Esophagus muscularis mucosa (tissue), 4 donors: ENCODE data around the gene MRO. TPM values are rescaled to one million over a fixed set of nuclear protein-coding genes. Genes with fewer than 3 reads are reported as not detected.

ENCODE experiments used
- DNase-seq: peaks from one replicate; pipeline ENCODE4 v3.0.0-alpha.2; 2017; ENCODE audit errors: extremely low spot score
- H3K27ac ChIP-seq, 4 donors: fragments of 200-600 bp; sonication (generic); replicated peaks in 1 of 4; 1 replicate in 3 of 4; 2 replicates in 1 of 4; pipeline ENCODE4 v1.5.1; 2016 to 2019; ENCODE audit warnings: mild to moderate bottlenecking in 1 of 4
- H3K27me3 ChIP-seq, 4 donors: fragments of 200-600 bp; sonication (generic); one replicate each; pipeline versions ENCODE4 v1.5.1 to v1.6.0; 2016 to 2019
- H3K36me3 ChIP-seq, 4 donors: fragments of 200-600 bp; sonication (generic); one replicate each; pipeline ENCODE4 v1.5.1; 2016 to 2019
- H3K4me1 ChIP-seq, 4 donors: fragments of 200-600 bp; sonication (generic); one replicate each; pipeline ENCODE4 v1.5.1; 2016 to 2019
- H3K4me3 ChIP-seq, 4 donors: fragments of 200-600 bp; sonication (generic); 1 replicate in 2 of 4; 2 replicates in 2 of 4; pipeline ENCODE4 v1.5.1; 2016 to 2019; ENCODE audit warnings: mild to moderate bottlenecking in 4 of 4, moderate library complexity in 1 of 4
- H3K9me3 ChIP-seq, 4 donors: fragments of 200-600 bp; sonication (generic); 1 replicate in 3 of 4; 2 replicates in 1 of 4; pipeline ENCODE4 v1.5.1; 2016 to 2019
- EP300 ChIP-seq: sonication (generic); formaldehyde crosslinking; IDR thresholded peaks from one replicate; pipeline ENCODE4 v1.6.1; 2017; ENCODE audit warnings: antibody characterized with exemption
- POLR2A ChIP-seq: fragments of 450-650 bp; IDR thresholded peaks from one replicate; pipeline ENCODE4 v1.6.1; 2017; ENCODE audit warnings: antibody characterized with exemption, moderate library complexity, mild to moderate bottlenecking, low read depth
- POLR2AphosphoS5 ChIP-seq, 2 donors: sonication (generic); formaldehyde crosslinking; IDR thresholded peaks; one replicate each; pipeline ENCODE4 v1.6.1; 2017; ENCODE audit warnings: antibody characterized with exemption in 2 of 2
- WGBS: methylation state at CpG from one replicate; pipeline ENCODE4 v1.1.5; 2018; 5-methylcytosine and 5-hydroxymethylcytosine counted together
- intact Hi-C: fragments of 100-400 bp; cut with DNase I; formaldehyde crosslinking; loops from one replicate; pipeline ENCODE4 v1.15.1; 2023
- total RNA-seq, 4 donors: library from RNA; depleted of rRNA; stranded (reverse); fragments of >200 nt; gene quantifications; one replicate each; pipeline versions ENCODE4 v1.1.0 to v1.2.1, GENCODE V29; 2016
- TF ChIP-seq, protein P1 (sequence below), 3 experiments: fragments of 200-600 bp in 2 of 3; fragments of 450-650 bp in 1 of 3; sonication (generic) in 2 of 3; IDR thresholded peaks; one replicate each; pipeline ENCODE4 v1.5.1; 2017 to 2019; ENCODE audit warnings: antibody characterized with exemption in 3 of 3, mild to moderate bottlenecking in 2 of 3, moderate library complexity in 1 of 3

Gene MRO
- total RNA-seq, 4 donors from 2014 or later, result 0.52 to 1.4 (median 0.83) TPM

GRCh38 chr18:50848061-50848551 is 28.3 kb upstream of the MRO start:
- no peak overlapping the region for H3K27ac ChIP-seq
- TF ChIP-seq, protein P1, sequence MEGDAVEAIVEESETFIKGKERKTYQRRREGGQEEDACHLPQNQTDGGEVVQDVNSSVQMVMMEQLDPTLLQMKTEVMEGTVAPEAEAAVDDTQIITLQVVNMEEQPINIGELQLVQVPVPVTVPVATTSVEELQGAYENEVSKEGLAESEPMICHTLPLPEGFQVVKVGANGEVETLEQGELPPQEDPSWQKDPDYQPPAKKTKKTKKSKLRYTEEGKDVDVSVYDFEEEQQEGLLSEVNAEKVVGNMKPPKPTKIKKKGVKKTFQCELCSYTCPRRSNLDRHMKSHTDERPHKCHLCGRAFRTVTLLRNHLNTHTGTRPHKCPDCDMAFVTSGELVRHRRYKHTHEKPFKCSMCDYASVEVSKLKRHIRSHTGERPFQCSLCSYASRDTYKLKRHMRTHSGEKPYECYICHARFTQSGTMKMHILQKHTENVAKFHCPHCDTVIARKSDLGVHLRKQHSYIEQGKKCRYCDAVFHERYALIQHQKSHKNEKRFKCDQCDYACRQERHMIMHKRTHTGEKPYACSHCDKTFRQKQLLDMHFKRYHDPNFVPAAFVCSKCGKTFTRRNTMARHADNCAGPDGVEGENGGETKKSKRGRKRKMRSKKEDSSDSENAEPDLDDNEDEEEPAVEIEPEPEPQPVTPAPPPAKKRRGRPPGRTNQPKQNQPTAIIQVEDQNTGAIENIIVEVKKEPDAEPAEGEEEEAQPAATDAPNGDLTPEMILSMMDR (IDR thresholded peaks at IDR 0.05), result no peak
- no peak for TF ChIP-seq POLR2AphosphoS5 (IDR thresholded peaks at IDR 0.05)
- TF ChIP-seq POLR2A, result no peak
- no peak for TF ChIP-seq EP300
- H3K4me1 ChIP-seq, result peaks cover 0 to 17% (median 0%) of the 10 kb centered on the region in 4 donors
- no peaks in the 10 kb centered on the region for H3K9me3 ChIP-seq
- no peak overlapping the region for H3K4me3 ChIP-seq
- H3K36me3 ChIP-seq, result no peaks in the 10 kb centered on the region
- H3K27me3 ChIP-seq, result no peaks in the 10 kb centered on the region
- intact Hi-C loops, result no loop called here
- WGBS, result 83% methylated on average over 7 of the region's 7 CpGs
- DNase-seq, result no peak

DNA sequence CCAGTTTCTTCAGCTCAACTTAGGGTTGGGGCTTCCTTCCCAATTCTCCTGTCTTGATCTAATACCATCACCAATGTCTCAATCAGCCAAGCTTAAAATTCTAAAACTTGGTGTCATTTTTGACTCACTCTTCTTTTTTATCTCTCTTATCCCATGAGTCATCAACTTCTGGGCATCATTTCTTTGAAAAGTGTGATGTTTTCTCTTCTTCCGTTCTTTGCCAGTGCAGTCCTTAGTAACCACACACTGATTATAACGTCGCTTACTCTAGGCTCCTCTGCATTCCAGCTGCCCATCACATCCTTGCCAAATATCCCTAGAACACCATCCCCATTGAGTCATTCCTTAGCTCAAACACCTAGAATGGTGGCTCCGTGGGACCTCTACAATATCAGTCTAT is 27.4 kb upstream of the MRO start:
- H3K27ac ChIP-seq, result no peak overlapping the region
- no peaks in the 10 kb centered on the region for H3K27me3 ChIP-seq
- intact Hi-C loops, result no loop called here
- H3K9me3 ChIP-seq, result no peaks in the 10 kb centered on the region
- WGBS, result 87% methylated on average over 4 of the region's 4 CpGs
- no peak overlapping the region for H3K4me3 ChIP-seq
- peaks cover 0 to 17% (median 0%) of the 10 kb centered on the region in 4 donors for H3K4me1 ChIP-seq
- no peaks in the 10 kb centered on the region for H3K36me3 ChIP-seq
- no peak for DNase-seq
- no peak for TF ChIP-seq POLR2A
- no peak for TF ChIP-seq POLR2AphosphoS5 (IDR thresholded peaks at IDR 0.05)
- no peak for TF ChIP-seq EP300
- TF ChIP-seq, protein P1 (IDR thresholded peaks at IDR 0.05), result no peak

DNA sequence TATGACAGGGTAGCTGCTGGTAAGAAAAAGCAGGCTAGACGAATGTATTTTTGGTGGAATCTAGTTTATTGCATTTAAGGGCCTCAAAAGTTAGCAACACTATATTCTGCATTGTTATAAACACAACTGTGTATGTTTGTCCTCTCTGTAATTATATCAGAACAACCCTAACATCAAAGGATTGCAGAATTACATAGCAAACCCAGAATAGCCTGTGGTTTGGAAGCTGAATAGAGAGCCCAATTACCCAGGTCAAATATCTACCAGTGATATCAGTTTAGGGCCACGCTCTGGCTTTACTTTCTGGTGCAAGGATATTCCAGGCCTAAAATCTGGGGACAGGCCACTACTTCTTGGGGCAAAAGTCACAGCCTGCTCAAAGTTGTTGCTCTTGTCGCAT is 25.1 kb upstream of the MRO start:
- H3K4me3 ChIP-seq, result no peak overlapping the region
- 100% methylated on average over 3 of the region's 3 CpGs for WGBS
- DNase-seq, result no peak
- H3K4me1 ChIP-seq, result peaks cover 0 to 17% (median 0%) of the 10 kb centered on the region in 4 donors
- H3K36me3 ChIP-seq, result no peaks in the 10 kb centered on the region
- TF ChIP-seq POLR2AphosphoS5 (IDR thresholded peaks at IDR 0.05), result no peak
- TF ChIP-seq, protein P1 (IDR thresholded peaks at IDR 0.05), result no peak
- no peak for TF ChIP-seq EP300
- TF ChIP-seq POLR2A, result no peak
- H3K27ac ChIP-seq, result no peak overlapping the region
- no peaks in the 10 kb centered on the region for H3K27me3 ChIP-seq
- no peaks in the 10 kb centered on the region for H3K9me3 ChIP-seq
- intact Hi-C loops, result no loop called here

- DNase-seq, result no peak
- no peak for TF ChIP-seq POLR2AphosphoS5 (IDR thresholded peaks at IDR 0.05)
- TF ChIP-seq, protein P1 (IDR thresholded peaks at IDR 0.05), result no peak
- TF ChIP-seq POLR2A, result no peak
- no peak for TF ChIP-seq EP300
- H3K4me1 ChIP-seq, result peaks cover 0 to 17% (median 0%) of the 10 kb centered on the region in 4 donors
- WGBS, result 92% methylated on average over 6 of the region's 6 CpGs
- intact Hi-C loops, result no loop called here
- no peak overlapping the region for H3K4me3 ChIP-seq
- H3K27ac ChIP-seq, result no peak overlapping the region
- no peaks in the 10 kb centered on the region for H3K9me3 ChIP-seq
- H3K36me3 ChIP-seq, result no peaks in the 10 kb centered on the region
- H3K27me3 ChIP-seq, result no peaks in the 10 kb centered on the region
Observed at GRCh38 chr18:50844554-50844953, 24.7 kb upstream of the MRO start.

DNA sequence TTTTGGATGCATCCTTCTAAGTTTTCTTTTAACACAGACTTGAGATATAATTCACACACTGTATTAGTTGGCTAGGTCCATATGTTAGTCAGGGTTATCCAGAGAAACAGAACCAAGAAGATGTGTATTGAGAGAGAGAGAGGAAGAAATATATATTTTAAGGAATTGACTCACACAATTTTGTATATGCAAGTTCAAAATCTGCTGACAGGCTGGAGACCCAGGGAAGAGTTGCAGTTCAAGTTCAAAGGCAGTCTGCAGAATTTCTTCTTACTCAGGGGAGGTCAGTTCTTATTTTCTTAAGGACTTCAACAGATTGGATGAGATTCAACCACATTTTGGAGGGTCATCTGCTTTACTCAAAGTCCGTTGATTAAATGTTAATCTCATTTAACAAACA is 23.0 kb upstream of the MRO start:
- Histone ChIP-seq H3K4me3 (no peak overlapping the region), H3K27me3 (no peaks in the 10 kb centered on the region), H3K4me1 (peaks cover 0 to 6% (median 0%) of the 10 kb centered on the region in 4 donors), H3K9me3 (no peaks in the 10 kb centered on the region), H3K36me3 (no peaks in the 10 kb centered on the region), H3K27ac (no peak overlapping the region)
- intact Hi-C loops, result no loop called here
- WGBS, result 3% methylated on average over 1 of the region's 1 CpG
- TF ChIP-seq, protein P1 (IDR thresholded peaks at IDR 0.05), result no peak
- TF ChIP-seq EP300 (no peak), POLR2A (no peak), POLR2AphosphoS5 (IDR thresholded peaks at IDR 0.05) (no peak)
- no peak for DNase-seq
